T-helper 2 cell treated with Interferon-gamma antibody and Interleukin-4, amounts not matched to agents 5 μg/mL and 100 μg/mL, for 36 hours (primary cell): ENCODE measurements around the gene PKMYT1.
A peak's percentile ranks its signal among the peaks of the same experiment; 100 is the strongest.

Source experiments
- DNase-seq: peaks from one replicate; pipeline ENCODE4 v3.0.0; 2021; ENCODE audit warnings: low spot score
- H3K27ac Mint-ChIP-seq: one replicate; pipeline ENCODE4 v1.8.0; 2021; ENCODE audit warnings: mild to moderate bottlenecking, mixed read lengths
- H3K27me3 Mint-ChIP-seq: one replicate; pipeline ENCODE4 v1.8.0; 2021; ENCODE audit warnings: low read depth, mixed read lengths
- H3K36me3 Mint-ChIP-seq: one replicate; pipeline ENCODE4 v1.8.0; 2021; ENCODE audit warnings: low read depth, mixed read lengths
- H3K4me1 Mint-ChIP-seq: one replicate; pipeline ENCODE4 v1.8.0; 2021; ENCODE audit warnings: low read depth, mixed read lengths
- H3K4me3 Mint-ChIP-seq: one replicate; pipeline ENCODE4 v1.8.0; 2022; ENCODE audit warnings: mild to moderate bottlenecking, moderate library complexity, mixed read lengths
- H3K9me3 Mint-ChIP-seq: one replicate; pipeline ENCODE4 v1.8.0; 2021; ENCODE audit warnings: mixed read lengths

The PKMYT1 gene

GRCh38 chr16:2992383-2993081 lies 12.3 kb upstream of the PKMYT1 start:
- DNase-seq, result no peak
- Mint-ChIP-seq H3K9me3 (no peaks in the 10 kb centered on the region), H3K4me3 (no peak overlapping the region), H3K36me3 (no peaks in the 10 kb centered on the region), H3K27ac (no peak overlapping the region), H3K4me1 (no peaks in the 10 kb centered on the region), H3K27me3 (no peaks in the 10 kb centered on the region)

GRCh38 chr16:2991566-2992261 lies 11.5 kb upstream of the PKMYT1 start:
- Mint-ChIP-seq H3K27me3 (no peaks in the 10 kb centered on the region), H3K27ac (no peak overlapping the region), H3K36me3 (no peaks in the 10 kb centered on the region), H3K4me1 (no peaks in the 10 kb centered on the region), H3K4me3 (no peak overlapping the region), H3K9me3 (no peaks in the 10 kb centered on the region)
- DNase-seq, result no peak

- H3K4me1 Mint-ChIP-seq, result no peaks in the 10 kb centered on the region
- H3K27ac Mint-ChIP-seq, result no peak overlapping the region
- no peaks in the 10 kb centered on the region for H3K27me3 Mint-ChIP-seq
- DNase-seq, result no peak
- no peaks in the 10 kb centered on the region for H3K9me3 Mint-ChIP-seq
- no peak overlapping the region for H3K4me3 Mint-ChIP-seq
- no peaks in the 10 kb centered on the region for H3K36me3 Mint-ChIP-seq
Measured at GRCh38 chr16:2990891-2991290, 10.6 kb upstream of the PKMYT1 start.

- Mint-ChIP-seq H3K9me3 (no peaks in the 10 kb centered on the region), H3K4me3 (no peak overlapping the region), H3K36me3 (no peaks in the 10 kb centered on the region), H3K4me1 (peaks cover 3% of the 10 kb centered on the region), H3K27me3 (no peaks in the 10 kb centered on the region), H3K27ac (no peak overlapping the region)
- DNase-seq, result no peak
Measured at GRCh38 chr16:2988590-2989099, 8.4 kb upstream of the PKMYT1 start.

- no peak overlapping the region for H3K27ac Mint-ChIP-seq
- no peaks in the 10 kb centered on the region for H3K9me3 Mint-ChIP-seq
- H3K4me1 Mint-ChIP-seq, result peaks cover 3% of the 10 kb centered on the region
- no peak overlapping the region for H3K4me3 Mint-ChIP-seq
- no peak for DNase-seq
- no peaks in the 10 kb centered on the region for H3K36me3 Mint-ChIP-seq
- no peaks in the 10 kb centered on the region for H3K27me3 Mint-ChIP-seq
Measured at GRCh38 chr16:2987833-2988232, 7.6 kb upstream of the PKMYT1 start.

- Mint-ChIP-seq H3K9me3 (no peaks in the 10 kb centered on the region), H3K27ac (no peak overlapping the region)
Measured at GRCh38 chr16:2987286-2987685, 7.0 kb upstream of the PKMYT1 start.

GRCh38 chr16:2986623-2987188 lies 6.5 kb upstream of the PKMYT1 start:
- no peak for DNase-seq
- no peaks in the 10 kb centered on the region for H3K9me3 Mint-ChIP-seq
- no peak overlapping the region for H3K27ac Mint-ChIP-seq
- H3K36me3 Mint-ChIP-seq, result peaks cover under 1% of the 10 kb centered on the region
- H3K4me3 Mint-ChIP-seq, result no peak overlapping the region
- peaks cover 9% of the 10 kb centered on the region for H3K4me1 Mint-ChIP-seq
- no peaks in the 10 kb centered on the region for H3K27me3 Mint-ChIP-seq

More at GRCh38 chr16:2987286-2987685, 7.0 kb upstream of the PKMYT1 start:
- DNase-seq, result no peak
- H3K36me3 Mint-ChIP-seq, result no peaks in the 10 kb centered on the region
- H3K27me3 Mint-ChIP-seq, result no peaks in the 10 kb centered on the region
- H3K4me1 Mint-ChIP-seq, result peaks cover 5% of the 10 kb centered on the region
- H3K4me3 Mint-ChIP-seq, result no peak overlapping the region

- Mint-ChIP-seq H3K27ac (no peak overlapping the region), H3K27me3 (no peaks in the 10 kb centered on the region)
- no peak for DNase-seq
Measured at GRCh38 chr16:2985893-2986355, 5.7 kb upstream of the PKMYT1 start.

GRCh38 chr16:2985462-2985861 lies 5.2 kb upstream of the PKMYT1 start:
- Mint-ChIP-seq H3K27ac (no peak overlapping the region), H3K4me1 (peaks cover 13% of the 10 kb centered on the region), H3K4me3 (no peak overlapping the region), H3K36me3 (peaks cover 1% of the 10 kb centered on the region), H3K27me3 (no peaks in the 10 kb centered on the region), H3K9me3 (no peaks in the 10 kb centered on the region)
- DNase-seq, result no peak

More at GRCh38 chr16:2985893-2986355, 5.7 kb upstream of the PKMYT1 start:
- H3K4me1 Mint-ChIP-seq, result peaks cover 13% of the 10 kb centered on the region
- no peak overlapping the region for H3K4me3 Mint-ChIP-seq
- peaks cover 1% of the 10 kb centered on the region for H3K36me3 Mint-ChIP-seq
- no peaks in the 10 kb centered on the region for H3K9me3 Mint-ChIP-seq

GRCh38 chr16:2983706-2984136 lies 3.5 kb upstream of the PKMYT1 start:
- peaks cover 4% of the 10 kb centered on the region for H3K36me3 Mint-ChIP-seq
- peaks cover 15% of the 10 kb centered on the region for H3K4me1 Mint-ChIP-seq
- H3K27ac Mint-ChIP-seq, result no peak overlapping the region
- H3K27me3 Mint-ChIP-seq, result no peaks in the 10 kb centered on the region
- no peaks in the 10 kb centered on the region for H3K9me3 Mint-ChIP-seq
- DNase-seq, result peak; percentile 74
- peak overlapping the region; percentile 72 for H3K4me3 Mint-ChIP-seq

GRCh38 chr16:2982402-2982801 lies 2.2 kb upstream of the PKMYT1 start:
- Mint-ChIP-seq H3K4me1 (peaks cover 15% of the 10 kb centered on the region), H3K27me3 (no peaks in the 10 kb centered on the region), H3K36me3 (peaks cover 6% of the 10 kb centered on the region), H3K27ac (no peak overlapping the region), H3K4me3 (peak overlapping the region; percentile 42), H3K9me3 (no peaks in the 10 kb centered on the region)
- no peak for DNase-seq

GRCh38 chr16:2981899-2982250 lies 1.6 kb upstream of the PKMYT1 start:
- no peaks in the 10 kb centered on the region for H3K27me3 Mint-ChIP-seq
- peaks cover 11% of the 10 kb centered on the region for H3K36me3 Mint-ChIP-seq
- H3K27ac Mint-ChIP-seq, result peak overlapping the region; percentile 87
- no peak for DNase-seq
- H3K9me3 Mint-ChIP-seq, result no peaks in the 10 kb centered on the region
- H3K4me1 Mint-ChIP-seq, result peaks cover 15% of the 10 kb centered on the region
- H3K4me3 Mint-ChIP-seq, result peak overlapping the region; percentile 91

GRCh38 chr16:2981177-2981898 lies 1.1 kb upstream of the PKMYT1 start:
- Mint-ChIP-seq H3K9me3 (no peaks in the 10 kb centered on the region), H3K4me3 (peak overlapping the region; percentile 91), H3K27ac (peak overlapping the region; percentile 87), H3K27me3 (no peaks in the 10 kb centered on the region), H3K36me3 (peaks cover 12% of the 10 kb centered on the region), H3K4me1 (peaks cover 15% of the 10 kb centered on the region)
- DNase-seq, result no peak
